Gastrocnemius medialis (tissue), 4 donors: ENCODE data around the gene CHCHD3.

Experiments used
- CTCF ChIP-seq, 5 experiments: fragments of 450-650 bp in 3 of 5; fragments of 200-600 bp in 2 of 5; sonication (generic) in 2 of 5; IDR thresholded peaks in 4 of 5; conservative IDR thresholded peaks in 1 of 5; 1 replicate in 4 of 5; 2 replicates in 1 of 5; pipeline ENCODE4 v1.5.1; 2016 to 2019; ENCODE audit warnings: antibody characterized with exemption in 5 of 5, mild to moderate bottlenecking in 3 of 5, moderate library complexity in 3 of 5
- POLR2A ChIP-seq, 2 donors: fragments of 450-650 bp; IDR thresholded peaks; one replicate each; pipeline ENCODE4 v1.6.1; 2017; ENCODE audit warnings: antibody characterized with exemption in 2 of 2, mild to moderate bottlenecking in 2 of 2, moderate library complexity in 2 of 2

- TF ChIP-seq CTCF (IDR thresholded peaks at IDR 0.05 in 4 of 5, conservative IDR thresholded peaks at IDR 0.05 in 1 of 5), result no peak
- no peak for TF ChIP-seq POLR2A (IDR thresholded peaks at IDR 0.05)
These were observed 137.1 kb downstream of the CHCHD3 start for GRCh38 chr7:132944774-132945173.
